Measurements from ENCODE around the gene UBE2E1.
"Not testable (repeated sequence)": the region's sequence is repeated elsewhere in the genome, so short reads cannot be mapped to it uniquely, and the experiment has no call there.

The UBE2E1 gene

GRCh38 chr3:23916886-23917678 lies 111.3 kb downstream of the UBE2E1 start, which contains the start of the genes NKIRAS1 and RPL15:
Gene NKIRAS1, minus strand, starts transcription at chr3:23916990. Its CDS starts 6,086 bp downstream, at chr3:23910904.
Gene RPL15, plus strand, starts transcription at chr3:23917132. Its CDS starts 728 bp downstream, at chr3:23917860.
- peak; percentile 90 to 94 for DNase-seq (ENCODE audit: low read depth in 2 of 2)

DNA sequence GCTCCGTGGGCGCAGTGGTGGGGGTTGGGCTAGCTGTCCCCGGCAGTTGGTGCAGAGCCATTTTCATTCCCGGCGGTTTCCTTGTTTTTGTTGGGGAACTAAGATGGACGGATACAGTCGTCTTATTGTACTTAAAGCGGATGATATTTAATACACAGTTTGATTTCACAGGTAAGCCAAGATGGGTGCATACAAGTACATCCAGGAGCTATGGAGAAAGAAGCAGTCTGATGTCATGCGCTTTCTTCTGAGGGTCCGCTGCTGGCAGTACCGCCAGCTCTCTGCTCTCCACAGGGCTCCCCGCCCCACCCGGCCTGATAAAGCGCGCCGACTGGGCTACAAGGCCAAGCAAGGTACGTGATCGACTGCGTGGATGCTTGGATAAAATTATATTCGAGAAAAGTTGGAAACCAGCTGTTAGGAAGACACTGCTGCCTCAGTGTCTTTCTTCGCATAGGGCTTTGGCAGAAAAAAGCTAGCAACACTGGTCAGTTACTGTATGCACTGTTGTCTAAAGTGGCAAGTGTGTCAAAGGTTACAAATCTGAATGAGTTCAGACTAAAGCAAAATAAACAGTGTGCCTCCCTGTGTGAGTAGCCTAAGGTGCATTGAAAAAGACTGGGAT lies 112.0 kb downstream of the UBE2E1 start:
- peak in 1 of 2 donors; percentile 65 for DNase-seq (ENCODE audit: low read depth in 2 of 2)

DNA sequence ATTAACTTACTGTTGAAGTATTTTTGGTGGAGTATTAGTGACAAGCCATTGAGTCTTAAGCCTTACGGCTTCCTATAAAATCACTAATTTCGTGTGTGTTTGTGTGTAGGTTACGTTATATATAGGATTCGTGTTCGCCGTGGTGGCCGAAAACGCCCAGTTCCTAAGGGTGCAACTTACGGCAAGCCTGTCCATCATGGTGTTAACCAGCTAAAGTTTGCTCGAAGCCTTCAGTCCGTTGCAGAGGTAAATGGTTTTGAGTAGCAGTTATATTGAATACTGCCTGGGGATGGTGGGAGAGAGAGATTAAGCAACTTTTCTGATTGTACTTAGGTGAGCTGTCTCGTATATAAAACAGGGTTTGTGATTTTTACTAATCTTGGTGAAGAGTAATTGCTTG lies 112.6 kb downstream of the UBE2E1 start:
- not testable (repeated sequence) for DNase-seq (ENCODE audit: low read depth in 2 of 2)

DNA sequence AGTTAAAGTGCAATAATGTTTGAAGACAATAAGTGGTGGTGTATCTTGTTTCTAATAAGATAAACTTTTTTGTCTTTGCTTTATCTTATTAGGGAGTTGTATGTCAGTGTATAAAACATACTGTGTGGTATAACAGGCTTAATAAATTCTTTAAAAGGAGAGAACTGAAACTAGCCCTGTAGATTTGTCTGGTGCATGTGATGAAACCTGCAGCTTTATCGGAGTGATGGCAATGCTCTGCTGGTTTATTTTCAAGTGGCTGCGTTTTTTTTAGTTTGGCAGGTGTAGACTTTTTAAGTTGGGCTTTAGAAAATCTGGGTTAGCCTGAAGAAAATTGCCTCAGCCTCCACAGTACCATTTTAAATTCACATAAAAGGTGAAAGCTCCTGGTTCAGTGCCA lies 113.9 kb downstream of the UBE2E1 start:
- no peak for DNase-seq (ENCODE audit: low read depth in 2 of 2)

- DNase-seq (ENCODE audit: low read depth in 2 of 2) = no peak
Measured at GRCh38 chr3:23920151-23920655, 114.4 kb downstream of the UBE2E1 start.

DNA sequence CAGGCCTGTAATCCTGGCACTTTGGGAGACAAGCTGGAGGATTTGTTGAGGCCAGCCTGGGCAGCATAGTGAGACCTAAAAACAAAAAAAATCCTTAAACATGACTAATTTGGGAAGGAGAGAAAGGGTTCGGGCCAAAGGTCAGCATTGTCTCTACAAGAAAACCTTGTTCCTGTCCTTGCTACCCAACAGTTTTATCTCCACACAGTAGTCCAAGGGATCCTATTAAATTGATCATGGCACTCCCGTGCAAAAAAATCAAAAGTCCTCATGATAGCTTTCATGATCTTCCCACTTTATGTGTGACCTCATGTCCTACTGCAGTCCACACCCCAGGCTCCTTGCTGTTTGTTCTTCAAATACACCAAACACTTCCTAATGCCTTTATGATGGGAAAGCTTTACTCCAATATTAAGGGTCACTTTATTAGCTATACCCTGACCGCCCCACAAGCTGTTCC lies 115.3 kb downstream of the UBE2E1 start:
- DNase-seq (ENCODE audit: low read depth in 2 of 2) = no peak

GRCh38 chr3:23923786-23924185 lies 118.0 kb downstream of the UBE2E1 start:
- DNase-seq (ENCODE audit: low read depth in 2 of 2) = no peak

DNA sequence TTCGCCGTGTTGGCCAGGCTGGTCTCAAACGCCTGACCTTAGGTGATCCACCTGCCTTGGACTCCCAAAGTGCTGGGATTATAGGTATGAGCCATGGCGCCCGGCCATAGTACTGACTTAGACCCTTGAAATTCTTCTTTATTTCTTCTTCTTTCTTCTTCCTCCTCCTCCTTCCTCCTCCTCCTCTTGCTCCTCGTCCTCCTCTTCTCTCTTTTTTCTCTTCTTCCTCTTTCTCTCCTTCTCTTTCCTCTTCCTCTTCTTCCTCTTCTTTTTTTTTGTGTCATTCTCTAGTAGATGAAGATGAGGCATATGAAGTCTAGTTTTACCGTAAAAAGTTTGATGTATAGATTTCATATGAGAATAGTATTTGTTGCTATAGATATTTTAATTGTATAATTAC lies 120.5 kb downstream of the UBE2E1 start:
- no peak for DNase-seq (ENCODE audit: low read depth in 2 of 2)

DNA sequence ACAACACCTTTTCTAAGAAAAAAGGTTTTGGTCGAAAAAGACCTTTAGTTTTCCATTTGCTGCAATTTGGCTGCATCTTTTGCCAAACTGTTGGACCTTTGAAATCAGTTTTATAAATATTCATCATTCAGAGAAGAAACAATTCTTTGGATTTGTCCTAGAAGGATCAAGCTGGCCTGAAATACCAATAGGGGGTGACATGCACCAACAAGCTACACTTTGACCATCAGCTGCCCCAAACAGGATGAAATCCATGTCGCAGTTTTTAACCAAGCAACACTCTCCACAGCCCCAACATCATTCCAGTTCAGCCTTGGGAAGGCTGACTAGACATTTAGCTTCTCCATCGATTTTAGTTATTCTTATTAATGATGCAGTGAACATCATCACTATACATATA lies 121.0 kb downstream of the UBE2E1 start:
- no peak for DNase-seq (ENCODE audit: low read depth in 2 of 2)

DNA sequence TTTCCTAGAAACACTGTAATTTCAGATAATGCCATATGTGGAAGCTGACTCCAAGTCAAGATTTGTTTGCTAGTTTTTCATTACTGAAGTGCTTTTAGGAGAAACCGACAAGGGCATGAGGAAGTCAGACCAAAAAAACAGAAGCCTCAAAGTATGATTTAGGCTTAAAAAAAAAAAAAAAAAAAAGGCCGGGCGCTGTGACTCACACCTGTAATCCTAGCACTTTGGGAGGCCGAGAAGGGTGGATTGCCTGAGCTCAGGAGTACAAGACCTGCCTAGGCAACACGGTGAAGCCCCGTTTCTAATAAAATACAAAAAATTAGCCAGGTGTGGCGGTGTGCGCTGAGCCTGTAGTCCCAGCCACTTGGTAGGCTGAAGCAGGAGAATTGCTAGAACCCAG lies 122.8 kb downstream of the UBE2E1 start:
- DNase-seq (ENCODE audit: low read depth in 2 of 2) = no peak

GRCh38 chr3:23931597-23931996 lies 125.8 kb downstream of the UBE2E1 start:
- DNase-seq (ENCODE audit: low read depth in 2 of 2) = no peak

- no peak for DNase-seq (ENCODE audit: low read depth in 2 of 2)
Measured at GRCh38 chr3:23932571-23932970, 126.8 kb downstream of the UBE2E1 start.

DNA sequence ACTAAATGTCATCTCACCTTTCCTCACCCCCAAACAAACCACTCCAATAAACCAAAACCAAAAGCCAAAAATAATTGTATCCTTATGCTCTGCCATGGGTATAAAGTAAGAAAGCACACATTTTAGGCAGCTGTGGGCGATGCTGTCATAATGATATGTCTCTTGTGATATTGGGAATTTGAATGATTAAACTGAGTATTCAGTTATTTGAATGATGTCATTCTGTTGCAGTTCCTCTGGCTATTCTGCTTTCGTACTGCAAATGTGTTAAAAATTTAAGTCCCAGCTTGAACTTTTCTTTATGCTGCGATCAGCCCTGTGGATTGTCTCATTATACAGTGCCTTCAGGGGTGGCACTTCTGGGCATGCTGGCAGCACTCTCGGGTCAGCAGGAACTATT lies 128.5 kb downstream of the UBE2E1 start:
- no peak for DNase-seq (ENCODE audit: low read depth in 2 of 2)

DNA sequence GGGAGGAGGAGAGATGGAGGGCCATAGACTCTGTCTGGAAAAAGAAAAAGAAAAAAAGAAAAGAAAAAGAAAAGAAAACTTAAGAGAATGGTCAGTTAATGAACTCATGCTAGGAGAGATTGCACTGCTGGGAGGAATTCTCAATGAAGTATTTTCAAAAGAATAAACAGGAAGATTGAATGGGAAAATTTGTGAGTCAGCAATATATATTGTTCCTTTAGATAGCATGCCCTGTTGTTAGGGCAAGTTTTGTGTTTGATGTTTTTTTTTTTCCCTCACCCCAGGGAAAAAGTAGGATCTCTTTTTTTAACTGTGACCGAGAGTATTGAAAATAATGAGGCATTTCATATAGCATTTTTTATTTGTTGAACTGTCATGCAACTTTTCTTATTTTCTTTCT lies 131.5 kb downstream of the UBE2E1 start:
- DNase-seq (ENCODE audit: low read depth in 2 of 2) = no peak

DNA sequence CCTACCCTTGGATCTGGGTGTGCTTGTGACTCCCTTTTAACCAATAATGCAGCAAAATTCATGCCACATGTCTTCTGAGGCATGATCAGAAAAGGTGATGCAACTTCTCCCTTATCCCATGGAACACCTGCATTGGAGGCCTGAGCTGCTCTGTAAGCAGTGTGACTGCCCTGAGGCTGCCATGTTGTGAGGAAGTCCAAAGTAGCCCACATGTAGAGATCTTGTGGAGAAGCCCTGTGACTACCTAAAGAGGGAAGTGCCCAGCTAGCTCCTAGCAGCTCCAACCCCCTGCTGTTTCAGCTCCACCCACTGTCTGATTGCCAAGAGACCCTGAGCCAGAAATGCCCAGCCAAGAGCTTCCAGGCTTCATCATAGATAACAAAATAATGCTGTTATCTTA lies 132.9 kb downstream of the UBE2E1 start:
- no peak for DNase-seq (ENCODE audit: low read depth in 2 of 2)

DNA sequence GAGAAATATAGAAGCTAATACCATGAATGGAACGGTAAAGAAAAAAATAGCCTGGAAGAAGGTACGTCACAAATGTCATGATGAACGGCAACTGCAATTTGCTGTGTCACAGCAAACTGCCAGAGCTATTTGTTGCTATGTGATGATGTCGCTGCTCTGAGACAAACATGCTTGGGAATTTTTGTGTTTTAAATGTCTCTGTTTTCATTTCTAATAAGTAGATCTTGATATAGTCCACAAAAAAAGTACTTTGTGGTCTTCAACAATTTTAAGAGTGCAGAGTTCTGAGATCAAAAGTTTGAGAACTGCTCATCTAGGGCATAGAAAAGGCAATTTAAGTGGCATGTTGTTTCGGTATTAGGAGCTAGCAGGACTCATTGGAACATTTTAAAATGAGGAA lies 135.0 kb downstream of the UBE2E1 start:
- no peak for DNase-seq (ENCODE audit: low read depth in 2 of 2)

Measured in stimulated activated CD8-positive, alpha-beta memory T cell treated with anti-CD3 and anti-CD28 coated beads, Interleukin-2, amount 100 ng/mL, for 48 hours (primary cell).